ENCODE data around the gene REELD1. TPM values are rescaled to one million over a fixed set of nuclear protein-coding genes. Genes with fewer than 3 reads are reported as not detected.

The REELD1 gene
- total RNA-seq, 4 donors from 2014 or later, result 0.24 to 3.6 (median 0.89) TPM

DNA sequence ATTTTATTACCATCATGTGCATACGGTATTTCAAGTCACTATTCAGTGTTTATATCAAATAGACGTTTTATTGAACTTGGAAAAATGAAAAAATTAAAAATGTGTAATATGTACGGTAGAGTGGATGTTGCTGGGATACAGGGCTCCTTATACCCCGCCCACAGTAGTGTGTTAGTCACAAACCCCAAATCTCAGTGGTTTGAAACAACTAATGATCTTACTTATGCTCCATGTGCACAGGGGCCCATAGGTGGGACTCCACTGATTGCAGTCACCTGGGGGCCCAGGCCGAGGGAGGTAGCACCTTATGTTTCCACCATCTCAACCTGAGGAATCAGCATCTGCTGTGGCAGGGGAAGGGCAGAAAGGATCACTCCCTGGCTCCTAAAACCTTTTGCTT is 20.7 kb upstream of the REELD1 start:
- no peak for ATAC-seq (ENCODE audit: low FRiP score)
- TF ChIP-seq CTCF (IDR thresholded peaks at IDR 0.05), result no peak
- DNase-seq (ENCODE audit: low spot score), result no peak

DNA sequence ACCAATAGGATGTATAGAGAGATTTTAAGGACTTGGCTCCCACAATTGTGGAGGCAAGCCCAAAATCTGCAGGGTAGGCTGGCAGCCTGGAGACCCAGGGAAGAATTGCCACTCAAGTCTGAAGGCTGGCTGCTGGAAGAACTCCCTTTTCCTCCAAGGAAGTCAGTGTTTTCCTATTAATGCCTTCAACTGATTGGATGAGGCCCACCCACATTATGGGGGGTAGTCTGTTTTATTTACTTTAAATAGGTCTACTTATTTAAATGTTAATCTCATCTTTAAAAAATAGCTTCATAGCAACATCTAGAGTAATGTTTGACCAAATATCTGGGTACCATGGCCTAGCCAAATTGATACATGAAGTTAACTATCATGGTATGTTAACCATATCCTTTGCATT is 20.1 kb upstream of the REELD1 start:
- DNase-seq (ENCODE audit: low spot score) (no peak), ATAC-seq (ENCODE audit: low FRiP score) (no peak)
- no peak for TF ChIP-seq CTCF (IDR thresholded peaks at IDR 0.05)

- no peak for TF ChIP-seq CTCF (IDR thresholded peaks at IDR 0.05)
- DNase-seq (ENCODE audit: low spot score) (no peak), ATAC-seq (ENCODE audit: low FRiP score) (no peak)
These were observed 11.7 kb upstream of the REELD1 start for GRCh38 chr4:146202665-146203064.

DNA sequence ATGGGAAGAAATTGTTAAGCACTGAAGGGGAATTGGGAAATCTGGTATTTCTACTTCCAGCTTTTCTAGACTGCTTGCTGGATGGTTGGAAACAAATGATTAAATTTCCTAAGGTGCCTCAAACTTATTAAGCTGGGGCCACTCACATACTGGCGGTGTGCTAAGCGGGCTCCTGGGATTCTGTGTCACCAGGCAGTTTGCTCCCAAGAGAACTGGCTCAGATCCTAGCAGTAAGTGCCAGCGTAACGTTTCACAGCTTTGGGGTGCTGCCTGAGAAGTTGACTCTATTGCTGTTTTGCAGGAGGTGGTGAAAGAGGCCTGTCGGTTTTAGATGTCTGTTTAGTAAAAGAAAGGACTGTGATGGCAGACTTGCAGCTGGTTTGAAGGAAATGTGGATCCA is 6.9 kb upstream of the REELD1 start:
- TF ChIP-seq CTCF (IDR thresholded peaks at IDR 0.05), result no peak
- DNase-seq (ENCODE audit: low spot score) (no peak), ATAC-seq (ENCODE audit: low FRiP score) (no peak)

DNA sequence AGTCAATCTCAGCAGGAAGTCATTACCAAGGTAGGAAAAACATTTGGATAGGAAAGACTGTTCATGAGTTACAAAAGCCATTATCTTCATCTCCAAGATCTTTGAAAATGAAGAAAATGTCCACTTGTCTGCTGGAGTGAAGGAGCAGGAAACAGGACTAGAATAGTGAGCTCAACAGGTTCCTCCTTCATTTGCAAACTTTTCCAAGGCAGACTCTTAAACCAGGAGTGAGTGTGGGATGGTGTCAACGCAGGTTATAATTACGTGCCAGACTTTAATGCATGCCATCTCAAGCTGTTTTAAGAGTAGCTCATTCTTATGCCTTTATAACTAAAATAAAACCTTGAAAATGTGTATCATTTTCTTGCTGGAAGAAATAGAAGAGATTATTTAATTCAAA is 3.4 kb upstream of the REELD1 start:
- no peak for TF ChIP-seq CTCF (IDR thresholded peaks at IDR 0.05)
- ATAC-seq (ENCODE audit: low FRiP score) (no peak), DNase-seq (ENCODE audit: low spot score) (no peak)

- ATAC-seq (ENCODE audit: low FRiP score) (no peak), DNase-seq (ENCODE audit: low spot score) (no peak)
- TF ChIP-seq CTCF (IDR thresholded peaks at IDR 0.05), result no peak
These were observed 2.9 kb upstream of the REELD1 start for GRCh38 chr4:146211440-146211839.

DNA sequence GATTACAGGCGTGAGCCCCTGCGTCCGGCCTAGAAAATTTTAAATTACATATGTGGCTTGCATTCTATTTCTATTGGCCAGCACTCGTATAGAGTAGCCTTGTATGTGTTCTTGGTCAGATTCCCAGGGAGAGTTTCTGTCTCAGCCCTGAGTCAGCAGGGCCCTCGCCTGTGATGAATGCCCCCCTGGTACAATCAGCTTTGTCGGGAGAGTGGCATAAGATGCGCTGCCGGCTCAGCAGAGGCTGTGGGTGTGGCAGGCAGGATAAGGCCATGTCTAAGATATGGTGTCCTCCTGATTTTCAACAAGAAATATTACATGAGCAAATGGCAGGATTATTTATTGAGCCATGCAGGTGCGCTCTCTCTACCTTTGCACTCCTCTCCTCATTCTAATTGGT is 1.6 kb upstream of the REELD1 start:
- no peak for ATAC-seq (ENCODE audit: low FRiP score)
- TF ChIP-seq CTCF (IDR thresholded peaks at IDR 0.05), result no peak
- DNase-seq (ENCODE audit: low spot score), result no peak
